ENCODE data around the gene DCTN2. TPM values are rescaled to one million over a fixed set of nuclear protein-coding genes. Genes with fewer than 3 reads are reported as not detected.
A peak's percentile ranks its signal among the peaks of the same experiment; 100 is the strongest.

Gene DCTN2
- total and polyA plus RNA-seq, 2 donors (not counting 3 experiments of a cell fraction or from before 2014, with no cell fraction given): 146 to 161 TPM

DNA sequence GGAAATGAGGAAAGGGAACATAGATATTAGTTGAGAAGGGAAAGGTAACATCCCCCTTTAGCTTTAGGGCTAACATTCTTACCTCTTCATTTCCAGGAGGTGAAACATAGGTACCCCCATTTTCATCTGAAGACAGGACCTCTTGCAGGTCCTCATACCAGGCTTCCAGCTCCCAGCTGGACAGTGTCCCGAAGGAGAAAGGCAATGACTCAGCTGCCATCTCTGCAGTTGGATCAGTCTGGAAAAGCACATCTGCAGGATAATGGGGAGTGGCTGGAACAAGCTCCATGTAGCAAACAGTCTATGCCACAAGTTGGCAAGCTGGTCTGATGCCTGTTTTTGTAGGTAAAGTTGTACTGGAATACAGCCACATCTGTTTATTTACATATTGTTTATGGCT lies 29.8 kb downstream of the DCTN2 start:
- BruUV-seq (replicated peaks): no TSS peak
- Histone ChIP-seq H3K4me3 (replicated peaks in 1 of 3; ENCODE audit: insufficient read depth in 1 of 3, low read depth in 1 of 3, low read length in 3 of 3) (no peak overlapping the region), H4K20me1 (replicated peaks; ENCODE audit: control insufficient read depth, extremely low read depth, insufficient read depth, low read length) (no peaks in the 10 kb centered on the region), H3K9ac (replicated peaks; ENCODE audit: extremely low read depth, insufficient read depth, low read length) (no peak overlapping the region), H2AFZ (ENCODE audit: low read depth, low read length) (no peak overlapping the region), H3K9me3 (replicated peaks; ENCODE audit: control insufficient read depth, insufficient read depth, low read length) (no peaks in the 10 kb centered on the region), H3K27me3 (ENCODE audit: control insufficient read depth in 2 of 2, insufficient read depth in 2 of 2, low read length in 2 of 2) (no peaks in the 10 kb centered on the region), H3K9me1 (replicated peaks; ENCODE audit: control insufficient read depth, extremely low read depth, insufficient read depth, low read length) (no peaks in the 10 kb centered on the region), H3K79me2 (ENCODE audit: control insufficient read depth, insufficient read depth, low read length) (peaks cover 23% of the 10 kb centered on the region), H3K4me1 (ENCODE audit: control insufficient read depth, extremely low read depth, insufficient read depth, low read length) (peaks cover 33% of the 10 kb centered on the region), H3K36me3 (ENCODE audit: control insufficient read depth in 2 of 2, extremely low read depth in 1 of 2, insufficient read depth in 2 of 2, low read length in 2 of 2) (peaks cover 27 to 36% of the 10 kb centered on the region in 2 experiments), H3K27ac (ENCODE audit: insufficient read depth, low read depth, low read length) (no peak overlapping the region), H3K4me2 (ENCODE audit: insufficient read depth, low read length) (no peak overlapping the region)
- intact Hi-C loops (cut with micrococcal nuclease) (no loop called here), dilution Hi-C loops (cut with MboI; ENCODE audit: extremely low pct_ligation_motif_present, low sequenced_read_pairs) (no loop called here)
- DNase-seq (ENCODE audit: low read depth, low spot score) (peak; percentile 34), FAIRE-seq (peak; percentile 28)
- TF ChIP-seq, protein P1, sequence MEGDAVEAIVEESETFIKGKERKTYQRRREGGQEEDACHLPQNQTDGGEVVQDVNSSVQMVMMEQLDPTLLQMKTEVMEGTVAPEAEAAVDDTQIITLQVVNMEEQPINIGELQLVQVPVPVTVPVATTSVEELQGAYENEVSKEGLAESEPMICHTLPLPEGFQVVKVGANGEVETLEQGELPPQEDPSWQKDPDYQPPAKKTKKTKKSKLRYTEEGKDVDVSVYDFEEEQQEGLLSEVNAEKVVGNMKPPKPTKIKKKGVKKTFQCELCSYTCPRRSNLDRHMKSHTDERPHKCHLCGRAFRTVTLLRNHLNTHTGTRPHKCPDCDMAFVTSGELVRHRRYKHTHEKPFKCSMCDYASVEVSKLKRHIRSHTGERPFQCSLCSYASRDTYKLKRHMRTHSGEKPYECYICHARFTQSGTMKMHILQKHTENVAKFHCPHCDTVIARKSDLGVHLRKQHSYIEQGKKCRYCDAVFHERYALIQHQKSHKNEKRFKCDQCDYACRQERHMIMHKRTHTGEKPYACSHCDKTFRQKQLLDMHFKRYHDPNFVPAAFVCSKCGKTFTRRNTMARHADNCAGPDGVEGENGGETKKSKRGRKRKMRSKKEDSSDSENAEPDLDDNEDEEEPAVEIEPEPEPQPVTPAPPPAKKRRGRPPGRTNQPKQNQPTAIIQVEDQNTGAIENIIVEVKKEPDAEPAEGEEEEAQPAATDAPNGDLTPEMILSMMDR (IDR thresholded peaks at IDR 0.05; ENCODE audit: extremely low read depth in 1 of 2, insufficient read depth in 1 of 2, low read depth in 1 of 2, low read length in 2 of 2): no peak
- TF ChIP-seq MYC (IDR thresholded peaks at IDR 0.05; ENCODE audit: low read depth, low read length) (no peak), GATA2 (IDR thresholded peaks at IDR 0.05; ENCODE audit: insufficient read depth, insufficient read length, low read depth, low read length) (no peak), EZH2 (IDR thresholded peaks at IDR 0.05; ENCODE audit: borderline replicate concordance, low read depth, low read length, severe bottlenecking) (no peak), POLR2AphosphoS5 (IDR thresholded peaks at IDR 0.05; ENCODE audit: insufficient read depth, low read depth, low read length) (no peak), MAX (IDR thresholded peaks at IDR 0.05; ENCODE audit: insufficient read depth, insufficient read length) (no peak), JUN (IDR thresholded peaks at IDR 0.05; ENCODE audit: borderline replicate concordance, insufficient read depth, insufficient read length, low read depth) (no peak), FOS (IDR thresholded peaks at IDR 0.05; ENCODE audit: borderline replicate concordance, insufficient read depth, low read length) (no peak), POLR2A (IDR thresholded peaks at IDR 0.05; ENCODE audit: low read depth, low read length) (no peak)
- CTCF ChIA-PET: interaction anchor here (1.8 kb wide), 1 partner anchor 12 kb away, joined by 4 read pairs; no protein-coding TSS in a partner anchor
- POLR2A ChIA-PET: interaction anchor here (0.9 kb wide), 1 partner anchor 18 kb away, joined by 4 read pairs; no protein-coding TSS in a partner anchor

Measured in endothelial cell of umbilical vein (primary cell).